ENCODE measurements around the gene USP19.

Gene USP19

DNA sequence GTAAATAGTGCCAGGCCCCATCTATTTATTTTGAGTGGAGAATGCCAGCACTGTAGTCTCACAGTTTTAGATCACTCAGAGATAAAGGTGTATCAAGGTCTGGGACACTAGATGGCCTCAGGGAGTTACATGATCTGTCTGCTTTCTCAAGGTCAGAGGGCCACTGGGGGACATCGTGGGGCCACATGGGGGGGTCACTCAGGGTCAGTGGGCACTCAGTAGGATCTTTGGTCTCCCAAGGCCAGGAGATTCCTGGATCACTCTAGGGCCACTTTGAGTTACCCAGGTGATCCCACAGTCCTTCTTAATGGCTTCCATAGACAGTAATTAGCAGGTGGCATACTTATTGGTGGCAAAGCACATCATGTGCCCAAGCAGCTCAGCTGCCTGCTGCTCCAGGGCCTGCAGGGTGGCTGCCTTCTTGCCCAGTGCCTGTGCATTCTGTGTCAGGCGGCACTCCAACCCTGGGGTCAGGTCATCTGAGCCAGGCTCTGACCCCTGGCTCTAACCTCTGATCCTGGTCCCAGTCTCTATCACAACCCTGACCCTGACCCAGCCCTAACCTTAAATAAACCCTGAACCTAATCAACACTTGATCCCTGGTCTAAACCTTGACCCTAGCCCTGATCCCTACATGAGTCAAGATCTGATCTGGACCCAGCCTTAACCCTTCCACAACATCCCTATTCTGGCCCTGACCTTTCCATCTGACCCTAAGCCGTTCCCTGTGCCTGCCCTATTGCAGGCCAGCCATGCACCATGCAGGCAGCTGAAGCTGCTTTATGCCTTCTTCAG, 14.0 kb upstream of the USP19 start:
- TF ChIP-seq, protein P1, sequence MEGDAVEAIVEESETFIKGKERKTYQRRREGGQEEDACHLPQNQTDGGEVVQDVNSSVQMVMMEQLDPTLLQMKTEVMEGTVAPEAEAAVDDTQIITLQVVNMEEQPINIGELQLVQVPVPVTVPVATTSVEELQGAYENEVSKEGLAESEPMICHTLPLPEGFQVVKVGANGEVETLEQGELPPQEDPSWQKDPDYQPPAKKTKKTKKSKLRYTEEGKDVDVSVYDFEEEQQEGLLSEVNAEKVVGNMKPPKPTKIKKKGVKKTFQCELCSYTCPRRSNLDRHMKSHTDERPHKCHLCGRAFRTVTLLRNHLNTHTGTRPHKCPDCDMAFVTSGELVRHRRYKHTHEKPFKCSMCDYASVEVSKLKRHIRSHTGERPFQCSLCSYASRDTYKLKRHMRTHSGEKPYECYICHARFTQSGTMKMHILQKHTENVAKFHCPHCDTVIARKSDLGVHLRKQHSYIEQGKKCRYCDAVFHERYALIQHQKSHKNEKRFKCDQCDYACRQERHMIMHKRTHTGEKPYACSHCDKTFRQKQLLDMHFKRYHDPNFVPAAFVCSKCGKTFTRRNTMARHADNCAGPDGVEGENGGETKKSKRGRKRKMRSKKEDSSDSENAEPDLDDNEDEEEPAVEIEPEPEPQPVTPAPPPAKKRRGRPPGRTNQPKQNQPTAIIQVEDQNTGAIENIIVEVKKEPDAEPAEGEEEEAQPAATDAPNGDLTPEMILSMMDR (IDR thresholded peaks at IDR 0.05; ENCODE audit: control insufficient read depth, insufficient read depth, low read depth, low read length, missing control alignments): no peak
- H3K4me3 ChIP-seq (ENCODE audit: control insufficient read depth, low read depth, low read length): no peak overlapping the region
- no peak for DNase-seq (ENCODE audit: low read depth)

DNA sequence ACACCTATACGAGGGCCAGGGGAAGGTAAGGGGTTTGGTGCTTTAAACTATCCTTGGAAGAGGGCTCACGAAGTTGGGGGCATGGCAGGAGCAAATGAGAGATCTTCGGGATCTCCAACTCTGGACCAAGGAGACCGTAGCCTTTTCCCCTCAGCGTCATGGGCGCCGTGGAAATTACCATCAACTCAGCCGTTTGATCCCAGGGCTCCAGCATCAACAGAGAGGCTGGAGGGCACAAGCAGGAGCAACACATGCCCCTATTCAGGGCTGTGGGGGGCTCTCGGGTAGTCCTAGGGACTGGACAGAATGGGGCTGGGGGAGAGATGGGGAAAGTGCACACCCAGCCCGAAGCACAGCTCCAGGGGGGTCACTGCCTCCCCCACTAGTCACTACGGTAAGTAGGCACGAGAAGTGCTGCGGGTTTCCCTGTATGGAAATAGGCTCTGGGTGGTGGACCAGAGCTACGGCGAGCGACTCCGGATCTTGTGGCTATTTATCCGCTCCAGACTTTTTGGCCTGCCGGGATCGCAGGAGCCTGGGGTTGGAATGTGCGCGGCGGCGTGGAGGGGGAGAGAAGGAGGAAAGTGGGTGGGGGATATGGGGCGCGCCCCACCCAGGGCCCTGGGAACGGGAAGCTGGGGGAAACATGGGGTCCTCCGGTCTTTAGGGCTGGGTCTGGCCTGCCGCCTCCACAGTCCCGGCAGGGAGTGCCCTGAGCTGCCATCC, 12.8 kb upstream of the USP19 start:
- H3K4me3 ChIP-seq (ENCODE audit: control insufficient read depth, low read depth, low read length): peak overlapping the region; percentile 83
- DNase-seq (ENCODE audit: low read depth): peak; percentile 62
- TF ChIP-seq, protein P1 (IDR thresholded peaks at IDR 0.05; ENCODE audit: control insufficient read depth, insufficient read depth, low read depth, low read length, missing control alignments): no peak

DNA sequence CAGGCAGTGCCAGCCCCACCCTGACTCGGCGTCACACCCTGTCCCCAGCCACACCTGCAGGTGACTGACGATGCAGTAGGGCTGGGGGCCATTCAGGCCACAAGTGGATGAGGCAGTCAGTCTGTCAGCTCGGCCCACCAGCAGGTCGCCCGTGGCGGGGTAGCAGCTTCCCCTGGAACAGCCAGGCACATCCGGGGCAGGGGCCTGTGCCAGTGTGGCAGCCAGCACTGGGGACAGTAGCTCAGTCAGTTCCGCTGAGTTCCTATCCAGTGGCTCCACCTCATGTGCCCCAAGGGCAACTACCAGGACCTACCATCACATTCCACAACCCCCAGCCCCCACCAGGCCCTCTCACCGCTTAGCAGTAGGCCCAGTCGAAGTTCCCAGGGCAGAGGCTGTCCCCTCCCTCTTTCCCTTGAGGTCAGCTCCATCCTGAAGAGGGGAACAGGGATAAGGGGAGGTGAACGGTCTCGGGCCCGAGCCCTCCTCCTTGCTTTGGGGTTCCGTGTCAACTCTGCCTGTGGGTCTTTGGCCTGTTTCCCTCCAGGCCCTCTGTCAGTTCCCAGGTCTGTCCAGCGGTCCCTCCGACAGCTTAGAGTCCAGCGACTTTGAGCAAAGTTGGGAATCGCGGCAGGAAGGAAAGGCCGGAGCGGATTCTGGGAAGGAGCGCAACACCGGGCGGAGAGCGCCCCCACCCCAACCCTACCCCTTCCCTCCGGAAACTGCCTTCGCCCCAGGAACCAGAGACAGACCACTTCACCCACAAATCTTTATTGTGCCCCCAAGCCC, 12.0 kb upstream of the USP19 start, which contains the start of gene LAMB2:
Gene LAMB2 (minus strand): TSS at position 614 of the 789 bp plus-strand sequence. CDS start 183 bp downstream, at position 431.
- TF ChIP-seq, protein P1 (IDR thresholded peaks at IDR 0.05; ENCODE audit: control insufficient read depth, insufficient read depth, low read depth, low read length, missing control alignments): peak; percentile 9
- peak; percentile 58 for DNase-seq (ENCODE audit: low read depth)
- peak within 1 kb of the TSS; percentile 83 for H3K4me3 ChIP-seq (ENCODE audit: control insufficient read depth, low read depth, low read length)

DNA sequence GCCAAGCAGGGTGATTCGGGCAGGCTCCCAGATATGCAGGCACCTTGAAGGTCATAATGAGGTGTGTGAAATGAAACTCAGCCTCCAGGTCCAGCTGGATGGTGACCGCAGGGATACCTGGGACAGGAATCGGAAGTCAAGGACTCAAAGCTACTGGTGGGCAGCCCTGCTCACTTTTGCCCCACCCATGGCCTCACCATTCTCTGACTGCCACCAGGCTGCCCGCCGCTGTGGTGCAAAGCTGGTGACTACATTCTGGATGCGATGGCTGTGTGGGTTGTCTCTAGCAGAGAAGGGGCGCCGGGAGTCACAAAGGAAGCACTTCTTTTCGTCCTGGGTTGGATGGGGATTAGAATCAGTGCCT, 11.4 kb upstream of the USP19 start:
- TF ChIP-seq, protein P1 (IDR thresholded peaks at IDR 0.05; ENCODE audit: control insufficient read depth, insufficient read depth, low read depth, low read length, missing control alignments): no peak
- DNase-seq (ENCODE audit: low read depth): no peak
- H3K4me3 ChIP-seq (ENCODE audit: control insufficient read depth, low read depth, low read length): peak overlapping the region; percentile 83

DNA sequence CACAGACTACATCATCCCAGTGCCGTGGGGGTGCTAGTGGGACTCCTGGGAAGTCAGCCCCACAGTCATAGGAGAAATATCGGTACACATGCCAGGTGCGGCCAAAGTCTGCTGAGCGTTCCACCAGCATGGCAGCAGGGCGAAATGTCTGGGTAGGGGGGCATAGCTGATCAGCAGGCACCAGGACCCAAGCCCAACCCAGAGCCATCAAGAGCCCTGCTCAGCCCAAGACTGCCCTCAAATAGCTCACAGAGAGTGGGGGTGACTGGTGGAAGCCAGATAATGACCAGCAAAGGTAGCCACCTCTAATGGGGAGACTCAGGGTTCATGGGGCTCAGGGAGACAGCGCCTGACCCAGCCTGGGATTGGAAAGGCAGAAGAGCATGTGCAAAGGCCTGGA, 11.0 kb upstream of the USP19 start:
- no peak for DNase-seq (ENCODE audit: low read depth)
- peak overlapping the region; percentile 83 for H3K4me3 ChIP-seq (ENCODE audit: control insufficient read depth, low read depth, low read length)
- TF ChIP-seq, protein P1 (IDR thresholded peaks at IDR 0.05; ENCODE audit: control insufficient read depth, insufficient read depth, low read depth, low read length, missing control alignments): no peak

DNA sequence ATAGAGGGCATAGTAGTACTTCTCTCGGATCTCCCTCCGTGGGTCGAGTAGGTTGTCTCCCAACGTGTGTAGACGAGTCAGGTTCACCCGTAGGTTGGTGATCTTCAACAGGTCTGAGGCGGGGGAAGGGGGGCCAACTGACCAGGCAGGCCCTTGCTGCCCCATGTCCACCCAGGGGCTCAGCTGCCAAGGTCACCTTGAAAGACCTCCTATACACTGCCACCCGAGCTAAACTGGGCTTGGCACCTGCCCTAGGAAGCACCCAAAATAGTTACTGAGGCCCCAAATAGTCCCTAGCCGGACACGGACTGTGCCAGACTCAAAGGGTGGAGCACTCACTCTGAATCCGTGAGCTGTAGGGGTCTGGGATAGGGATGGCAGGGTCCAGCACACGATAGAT, 10.4 kb upstream of the USP19 start:
- TF ChIP-seq, protein P1 (IDR thresholded peaks at IDR 0.05; ENCODE audit: control insufficient read depth, insufficient read depth, low read depth, low read length, missing control alignments): no peak
- DNase-seq (ENCODE audit: low read depth): no peak
- H3K4me3 ChIP-seq (ENCODE audit: control insufficient read depth, low read depth, low read length): no peak overlapping the region; the same call in 1 of the 2 replicates

Data from AG09309 (cell line).